ENCODE results near the gene UVSSA. TPM values are rescaled to one million over a fixed set of nuclear protein-coding genes. Genes with fewer than 3 reads are reported as not detected.

Gene UVSSA
- total and polyA plus RNA-seq, 8 donors: 9.2 to 30.9 (median 14.5) TPM

DNA sequence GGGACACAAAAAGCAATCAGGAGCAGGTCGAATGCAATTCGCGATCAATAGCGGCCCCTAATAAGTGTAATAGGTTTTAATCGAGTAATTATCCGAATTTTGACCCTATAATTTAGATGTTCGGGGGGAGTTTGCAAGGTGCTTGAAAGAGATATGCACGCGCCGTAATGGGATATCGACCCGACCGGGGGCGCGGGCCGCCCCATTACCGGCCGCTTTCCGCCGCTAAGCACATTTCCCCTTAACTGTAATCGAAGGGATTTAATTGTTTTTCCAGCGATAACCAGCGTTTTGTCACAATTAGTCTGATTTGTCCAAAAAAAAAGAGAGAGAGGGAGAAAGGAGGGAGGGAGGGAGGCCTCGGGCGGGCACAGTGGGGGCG lies 58.2 kb downstream of the UVSSA start:
- intact Hi-C loops (cut with DNase I): no loop called here
- H3K27me3 ChIP-seq: peaks cover 0 to 70% (median 5%) of the 10 kb centered on the region in 4 donors
- TF ChIP-seq, protein P1, sequence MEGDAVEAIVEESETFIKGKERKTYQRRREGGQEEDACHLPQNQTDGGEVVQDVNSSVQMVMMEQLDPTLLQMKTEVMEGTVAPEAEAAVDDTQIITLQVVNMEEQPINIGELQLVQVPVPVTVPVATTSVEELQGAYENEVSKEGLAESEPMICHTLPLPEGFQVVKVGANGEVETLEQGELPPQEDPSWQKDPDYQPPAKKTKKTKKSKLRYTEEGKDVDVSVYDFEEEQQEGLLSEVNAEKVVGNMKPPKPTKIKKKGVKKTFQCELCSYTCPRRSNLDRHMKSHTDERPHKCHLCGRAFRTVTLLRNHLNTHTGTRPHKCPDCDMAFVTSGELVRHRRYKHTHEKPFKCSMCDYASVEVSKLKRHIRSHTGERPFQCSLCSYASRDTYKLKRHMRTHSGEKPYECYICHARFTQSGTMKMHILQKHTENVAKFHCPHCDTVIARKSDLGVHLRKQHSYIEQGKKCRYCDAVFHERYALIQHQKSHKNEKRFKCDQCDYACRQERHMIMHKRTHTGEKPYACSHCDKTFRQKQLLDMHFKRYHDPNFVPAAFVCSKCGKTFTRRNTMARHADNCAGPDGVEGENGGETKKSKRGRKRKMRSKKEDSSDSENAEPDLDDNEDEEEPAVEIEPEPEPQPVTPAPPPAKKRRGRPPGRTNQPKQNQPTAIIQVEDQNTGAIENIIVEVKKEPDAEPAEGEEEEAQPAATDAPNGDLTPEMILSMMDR (IDR thresholded peaks at IDR 0.05): no peak
- H3K27ac ChIP-seq: no peak overlapping the region
- no peaks in the 10 kb centered on the region for H3K36me3 ChIP-seq
- peaks cover 0 to 3% (median 0%) of the 10 kb centered on the region in 3 donors for H3K4me1 ChIP-seq
- H3K9me3 ChIP-seq: no peaks in the 10 kb centered on the region
- WGBS, 2 donors: 5 to 8% methylated on average over 26 of the region's 26 CpGs
- FAIRE-seq (no peak), ATAC-seq (no peak), DNase-seq (no peak)
- no peak overlapping the region for H3K4me3 ChIP-seq

DNA sequence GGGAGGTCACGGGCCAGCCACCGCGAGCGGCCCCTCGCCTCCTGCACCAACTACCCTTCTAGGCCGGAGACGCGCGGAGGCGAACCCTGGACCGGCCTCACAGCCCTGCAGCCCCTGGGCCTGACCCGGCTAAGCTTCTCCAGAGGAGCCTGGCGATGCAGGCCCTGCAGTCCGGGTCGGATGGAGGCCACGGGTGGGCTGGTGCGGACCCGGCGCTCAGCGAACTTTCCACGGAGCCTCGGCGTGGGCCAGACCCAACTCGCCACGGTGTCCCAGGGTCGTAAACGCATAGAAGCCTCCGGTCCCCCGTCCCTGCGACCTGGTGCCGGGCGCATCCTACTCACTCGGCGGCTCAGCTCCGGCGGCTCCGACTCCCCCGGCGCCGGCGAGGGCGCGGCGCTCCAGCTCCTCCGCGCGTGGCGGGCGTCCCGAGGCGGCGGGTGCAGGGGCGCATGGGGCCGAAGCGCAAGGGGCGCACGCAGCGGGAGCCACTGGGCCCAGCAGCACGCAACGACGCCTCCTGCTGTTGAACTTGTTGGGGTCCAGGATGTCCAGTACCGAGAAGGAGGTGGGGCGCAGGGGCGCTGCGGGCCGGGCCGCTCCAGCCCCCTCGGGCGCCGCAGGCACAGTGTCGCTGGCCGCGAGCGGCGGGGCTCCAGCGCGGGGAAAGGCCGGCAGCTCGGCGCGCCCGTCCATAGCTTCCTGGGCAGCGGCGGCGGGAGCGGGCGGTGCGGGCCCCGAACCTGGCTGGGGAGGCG lies 58.8 kb downstream of the UVSSA start:
- Histone ChIP-seq H3K9me3 (no peaks in the 10 kb centered on the region), H3K27ac (no peak overlapping the region), H3K27me3 (peaks cover 0 to 70% (median 5%) of the 10 kb centered on the region in 4 donors), H3K4me1 (peaks cover 0 to 3% (median 0%) of the 10 kb centered on the region in 3 donors), H3K4me3 (no peak overlapping the region), H3K36me3 (no peaks in the 10 kb centered on the region)
- FAIRE-seq: no peak
- ATAC-seq: no peak
- 4 to 6% methylated on average over 71 to 90 of the region's 90 CpGs for WGBS, 2 donors
- DNase-seq: peak in 2 of 6 donors; percentile 6 to 74
- intact Hi-C loops (cut with DNase I): no loop called here
- TF ChIP-seq, protein P1 (IDR thresholded peaks at IDR 0.05): no peak

DNA sequence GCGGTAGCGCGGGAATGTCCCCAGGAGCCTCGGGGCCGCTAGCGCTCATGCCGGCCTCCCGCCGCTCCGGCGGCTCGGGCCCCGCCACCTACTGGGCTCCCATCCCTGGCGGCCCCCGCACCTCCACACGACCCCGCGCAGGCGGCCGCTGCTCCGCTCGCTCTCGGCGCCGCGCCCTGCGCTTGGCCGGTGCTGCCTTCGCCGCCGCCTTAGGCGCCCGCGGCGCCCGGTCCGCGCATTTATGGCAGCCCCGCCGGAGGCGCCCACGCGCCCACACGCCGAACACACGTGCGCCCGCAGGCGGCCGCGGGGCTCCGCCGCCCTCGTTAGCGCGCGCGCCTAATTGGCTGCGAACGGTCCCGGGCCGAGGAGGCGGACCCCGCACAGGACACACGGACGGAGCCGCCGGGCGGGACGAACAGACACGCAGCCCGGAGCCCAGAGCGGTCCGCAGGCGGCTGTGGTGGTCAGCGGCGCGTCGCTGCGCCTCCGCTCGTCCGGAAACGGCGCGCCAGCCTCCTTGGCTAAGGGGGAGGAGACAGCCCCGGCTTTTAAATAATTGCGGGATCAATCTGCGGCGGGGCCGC lies 59.5 kb downstream of the UVSSA start, which contains the start of gene NKX1-1:
Gene NKX1-1 (minus strand): TSS at position 49 of the 587 bp plus-strand sequence. CDS start 0 bp downstream, at position 49.
- H3K27ac ChIP-seq: no peak within 1 kb of the TSS
- FAIRE-seq: no peak
- intact Hi-C loops (cut with DNase I): no loop called here
- no peaks in the 10 kb centered on the region for H3K36me3 ChIP-seq
- ATAC-seq: no peak
- peaks cover 0 to 3% (median 0%) of the 10 kb centered on the region in 3 donors for H3K4me1 ChIP-seq
- TF ChIP-seq, protein P1 (IDR thresholded peaks at IDR 0.05): no peak
- WGBS, 2 donors: 3 to 5% methylated on average over 80 to 91 of the region's 91 CpGs
- DNase-seq: no peak
- H3K4me3 ChIP-seq: no peak within 1 kb of the TSS
- no peaks in the 10 kb centered on the region for H3K9me3 ChIP-seq
- peaks cover 0 to 70% (median 5%) of the 10 kb centered on the region in 4 donors for H3K27me3 ChIP-seq

DNA sequence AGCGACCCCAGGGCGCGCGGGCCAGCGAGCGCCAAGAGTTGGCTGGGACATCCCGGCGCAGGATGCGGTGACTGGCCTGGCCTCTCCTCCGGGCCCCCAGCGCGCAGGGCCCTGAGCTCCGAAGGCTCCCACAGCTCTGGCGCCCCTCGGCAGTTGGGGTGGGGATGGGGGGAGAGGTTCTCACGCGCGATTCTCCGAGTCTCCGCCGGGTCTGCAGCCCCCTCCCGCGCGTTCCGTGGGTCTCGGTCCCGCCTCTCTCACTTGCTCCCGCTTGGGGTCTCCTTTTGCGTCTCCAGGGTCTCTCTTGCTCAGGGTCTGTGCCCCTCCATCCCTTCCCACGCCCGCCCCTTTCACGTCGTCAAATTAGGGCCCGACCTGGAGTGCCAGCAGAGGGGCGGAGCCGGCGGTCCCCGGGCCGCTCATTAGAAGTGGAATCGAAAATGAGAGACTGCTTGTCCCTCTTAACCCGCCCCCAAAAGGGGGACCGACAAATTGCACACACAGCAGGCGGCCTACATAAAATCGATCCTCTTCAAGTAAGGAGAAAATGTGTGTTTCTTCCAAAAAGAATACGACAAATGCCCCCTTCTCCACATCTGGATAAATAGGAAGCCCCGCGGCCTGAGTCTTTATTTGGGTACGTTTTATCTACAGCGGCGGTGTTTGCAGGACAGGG lies 60.1 kb downstream of the UVSSA start:
- H3K36me3 ChIP-seq: no peaks in the 10 kb centered on the region
- FAIRE-seq (no peak), ATAC-seq (no peak), DNase-seq (peak in 2 of 6 donors; percentile 7 to 48)
- no peak overlapping the region for H3K4me3 ChIP-seq
- peaks cover 0 to 3% (median 0%) of the 10 kb centered on the region in 3 donors for H3K4me1 ChIP-seq
- 5 to 8% methylated on average over 38 to 50 of the region's 50 CpGs for WGBS, 2 donors
- peaks cover 0 to 65% (median 5%) of the 10 kb centered on the region in 4 donors for H3K27me3 ChIP-seq
- intact Hi-C loops (cut with DNase I): no loop called here
- H3K27ac ChIP-seq: no peak overlapping the region
- no peaks in the 10 kb centered on the region for H3K9me3 ChIP-seq
- TF ChIP-seq, protein P1 (IDR thresholded peaks at IDR 0.05): no peak

All from pancreas (tissue), 10 donors.